IMR-90 (cell line): ENCODE data around the gene SMC5. TPM values are rescaled to one million over a fixed set of nuclear protein-coding genes. Genes with fewer than 3 reads are reported as not detected.

Experiments used
- ATAC-seq: fragments of 200-7000 bp; cut with Tn5 transposase; 2 replicates; pipeline ENCODE4 v1.9.1; 2020; ENCODE audit warnings: low read depth, mild to moderate bottlenecking, moderate library complexity
- BruUV-seq: library from RNA; stranded (reverse); fragments of 400-500 nt; replicated peaks from 2 replicates; lab custom pipeline; 2021; lab: Mats Ljungman, UMichigan
- CTCF ChIA-PET: fragments of 300-600 bp; formaldehyde crosslinking; extraction: SDS; loops from one replicate; lab custom pipeline; 2021; ENCODE audit warnings: antibody characterized with exemption; lab: Yijun Ruan, JAX
- POLR2A ChIA-PET: fragments of 300-600 bp; sonication (Branson Sonifier 250); formaldehyde crosslinking; loops from one replicate; lab custom pipeline; 2022; ENCODE audit warnings: antibody characterized with exemption; ENCODE audit not compliant: unreplicated experiment; lab: Charles Lee
- DNase-seq: peaks from one replicate; pipeline ENCODE4 v3.0.0; 2013
- H2AFZ ChIP-seq: replicated peaks from 2 replicates; pipeline ENCODE3; 2013; ENCODE audit warnings: low read length, mild to moderate bottlenecking; ENCODE audit not compliant: poor library complexity
- H2AK5ac ChIP-seq: 2 replicates; pipeline ENCODE4 v1.6.1; 2013; ENCODE audit warnings: low read depth, low read length, inconsistent platforms
- H2AK9ac ChIP-seq: replicated peaks from 2 replicates; pipeline ENCODE3; 2013; ENCODE audit warnings: mild to moderate bottlenecking, low read depth, low read length, moderate library complexity; ENCODE audit not compliant: poor library complexity
- H2BK120ac ChIP-seq: 2 replicates; pipeline ENCODE4 v1.6.1; 2013; ENCODE audit warnings: low read depth, low read length, inconsistent platforms
- H2BK15ac ChIP-seq: 3 replicates; pipeline ENCODE4 v1.6.1; 2013; ENCODE audit warnings: low read depth, low read length, inconsistent platforms
- H2BK20ac ChIP-seq: 2 replicates; pipeline ENCODE4 v1.6.1; 2013; ENCODE audit warnings: low read depth, mild to moderate bottlenecking, inconsistent platforms, low read length, moderate library complexity
- H2BK5ac ChIP-seq: 2 replicates; pipeline ENCODE4 v1.6.1; 2013; ENCODE audit warnings: mild to moderate bottlenecking, low read depth, low read length, inconsistent platforms; ENCODE audit not compliant: poor library complexity, severe bottlenecking
- H3K14ac ChIP-seq: replicated peaks from 2 replicates; pipeline ENCODE4 v1.6.1; 2013; ENCODE audit warnings: low read depth, low read length, inconsistent platforms
- H3K18ac ChIP-seq: 2 replicates; pipeline ENCODE4 v1.6.1; 2013; ENCODE audit warnings: low read depth, low read length, control low read depth
- H3K23ac ChIP-seq: 2 replicates; pipeline ENCODE4 v1.6.1; 2013; ENCODE audit warnings: low read depth, low read length, inconsistent platforms
- H3K27ac ChIP-seq: 2 replicates; pipeline ENCODE4 v1.5.1; 2013; ENCODE audit warnings: mild to moderate bottlenecking, control low read depth, low read length; ENCODE audit not compliant: insufficient read depth
- H3K27me3 ChIP-seq: 2 replicates; pipeline ENCODE4 v1.6.1; 2013; ENCODE audit warnings: low read length; ENCODE audit not compliant: control insufficient read depth, insufficient read depth
- H3K36me3 ChIP-seq: 2 replicates; pipeline ENCODE4 v1.6.1; 2013; ENCODE audit warnings: low read length, mixed read lengths; ENCODE audit not compliant: control insufficient read depth, insufficient read depth
- H3K4ac ChIP-seq: 2 replicates; pipeline ENCODE4 v1.6.1; 2013; ENCODE audit warnings: low read depth, low read length, inconsistent platforms
- H3K4me1 ChIP-seq: 2 replicates; pipeline ENCODE4 v1.6.1; 2013; ENCODE audit warnings: low read length, mixed read lengths; ENCODE audit not compliant: control insufficient read depth, insufficient read depth
- H3K4me2 ChIP-seq: 2 replicates; pipeline ENCODE4 v1.6.1; 2013; ENCODE audit warnings: low read depth, mild to moderate bottlenecking, control low read depth, low read length, moderate library complexity
- H3K4me3 ChIP-seq: 2 replicates; pipeline ENCODE4 v1.5.1; 2013; ENCODE audit warnings: low read depth, mild to moderate bottlenecking, control low read depth, low read length, moderate library complexity; ENCODE audit not compliant: insufficient read depth
- H3K56ac ChIP-seq: 2 replicates; pipeline ENCODE4 v1.6.1; 2013; ENCODE audit warnings: low read length, inconsistent platforms; ENCODE audit not compliant: insufficient read depth; ENCODE audit errors: extremely low read depth
- H3K79me1 ChIP-seq, 2 experiments: 2 replicates each; pipeline ENCODE4 v1.6.1; 2013; ENCODE audit warnings: low read length in 2 of 2, inconsistent platforms in 1 of 2, low read depth in 1 of 2
- H3K9ac ChIP-seq: 2 replicates; pipeline ENCODE4 v1.6.1; 2013; ENCODE audit warnings: low read depth, low read length, control low read depth
- H3K9me1 ChIP-seq: 2 replicates; pipeline ENCODE4 v1.6.1; 2013; ENCODE audit warnings: low read length, inconsistent platforms; ENCODE audit not compliant: insufficient read depth
- H3K9me3 ChIP-seq: 2 replicates; pipeline ENCODE4 v1.6.1; 2013; ENCODE audit warnings: low read length; ENCODE audit not compliant: control insufficient read depth, insufficient read depth
- H4K20me1 ChIP-seq: 2 replicates; pipeline ENCODE4 v1.6.1; 2013; ENCODE audit warnings: low read length, inconsistent platforms; ENCODE audit not compliant: insufficient read depth
- H4K5ac ChIP-seq: 2 replicates; pipeline ENCODE4 v1.6.1; 2013; ENCODE audit warnings: mild to moderate bottlenecking, low read depth, low read length, control low read depth
- H4K8ac ChIP-seq, 2 experiments: 2 replicates each; pipeline ENCODE4 v1.6.1; 2013; ENCODE audit warnings: low read depth in 2 of 2, low read length in 2 of 2, control low read depth in 1 of 2, inconsistent platforms in 1 of 2
- H4K91ac ChIP-seq: 2 replicates; pipeline ENCODE4 v1.6.1; 2013; ENCODE audit warnings: low read depth, low read length, inconsistent platforms; ENCODE audit not compliant: insufficient read depth
- MAFK ChIP-seq: IDR thresholded peaks from 2 replicates; pipeline ENCODE4 v1.6.1; 2012; ENCODE audit warnings: low read depth, low read length, improper control_type of control experiment
- MXI1 ChIP-seq: IDR thresholded peaks from 2 replicates; pipeline ENCODE4 v1.6.1; 2012; ENCODE audit warnings: low read depth, mild to moderate bottlenecking, low read length, moderate library complexity, borderline replicate concordance
- NFE2L2 ChIP-seq: fragments of 150-350 bp; IDR thresholded peaks from 2 replicates; pipeline ENCODE4 v1.6.1; 2016; ENCODE audit warnings: low read depth, mild to moderate bottlenecking, low read length
- POLR2A ChIP-seq: IDR thresholded peaks from 2 replicates; pipeline ENCODE4 v1.6.1; 2012; ENCODE audit warnings: mild to moderate bottlenecking, low read depth, low read length
- RAD21 ChIP-seq: IDR thresholded peaks from 2 replicates; pipeline ENCODE4 v1.6.1; 2012; ENCODE audit warnings: low read length, improper control_type of control experiment
- RCOR1 ChIP-seq: IDR thresholded peaks from 2 replicates; pipeline ENCODE4 v1.6.1; 2012; ENCODE audit warnings: mild to moderate bottlenecking, low read length, improper control_type of control experiment; ENCODE audit not compliant: insufficient replicate concordance
- USF2 ChIP-seq: fragments of 150-350 bp; IDR thresholded peaks from 2 replicates; pipeline ENCODE4 v1.6.1; 2017; ENCODE audit warnings: mild to moderate bottlenecking, antibody characterized with exemption, low read length, low read depth
- WGBS, 2 experiments: methylation state at CpG; one replicate each; pipeline versions ENCODE4 v1.1.5 to v1.1.7; 2013; ENCODE audit warnings: missing lambda C conversion rate in 2 of 2; ENCODE audit not compliant: insufficient read length in 1 of 2; ENCODE audit errors: extremely low coverage in 2 of 2; 5-methylcytosine and 5-hydroxymethylcytosine counted together
- dilution Hi-C: fragments of 300-500 bp; cut with HindIII; formaldehyde crosslinking; loops from one replicate; pipeline ENCODE4 v1.14.3; 2018; ENCODE audit warnings: low sequenced_read_pairs; ENCODE audit not compliant: unreplicated experiment
- in situ Hi-C: fragments of 300-500 bp; cut with MboI; formaldehyde crosslinking; loops from 3 replicates; pipeline ENCODE4 v1.14.3; 2019; ENCODE audit warnings: low sequenced_read_pairs, inconsistent platforms, mixed read lengths
- intact Hi-C: fragments of 100-400 bp; cut with micrococcal nuclease; formaldehyde crosslinking; loops from 2 replicates; pipeline ENCODE4 v1.10.0; 2022
- polyA plus RNA-seq, 3 experiments: library from polyadenylated mRNA; depleted of rRNA; stranded (reverse); fragments of >200 nt; gene quantifications; 2 replicates each; pipeline ENCODE4 v1.2.3, GENCODE V29; 2012; ENCODE audit warnings: low replicate concordance in 1 of 3
- total RNA-seq: library from RNA; depleted of rRNA; stranded (reverse); fragments of >200 nt; gene quantifications from 2 replicates; pipeline ENCODE4 v1.2.3, GENCODE V29; 2012

The SMC5 gene
- total and polyA plus RNA-seq, 2 of the 4 experiments (the other 2 are of a cell fraction) = 12.0 to 13.3 TPM

GRCh38 chr9:70347046-70347445, 88.3 kb downstream of the SMC5 start:
- Histone ChIP-seq H3K56ac (no peak overlapping the region), H2BK120ac (no peak overlapping the region), H3K4ac (no peak overlapping the region), H2AFZ (no peak overlapping the region), H4K20me1 (no peaks in the 10 kb centered on the region), H2AK9ac (no peak overlapping the region), H3K18ac (no peak overlapping the region), H4K8ac (no peak overlapping the region), H3K36me3 (peaks cover 26% of the 10 kb centered on the region), H3K9ac (no peak overlapping the region), H4K5ac (no peak overlapping the region), H3K9me3 (no peaks in the 10 kb centered on the region), H3K14ac (no peak overlapping the region), H3K27ac (no peak overlapping the region), H4K91ac (no peak overlapping the region), H3K23ac (peak overlapping the region; percentile 16; the same call in 1 of the 2 replicates), H3K4me1 (no peaks in the 10 kb centered on the region), H2BK5ac (peak overlapping the region; percentile 24), H3K27me3 (no peaks in the 10 kb centered on the region), H3K4me3 (no peak overlapping the region), H3K9me1 (no peaks in the 10 kb centered on the region), H2BK15ac (no peak overlapping the region), H3K4me2 (no peak overlapping the region), H2BK20ac (no peak overlapping the region), H2AK5ac (no peak overlapping the region), H3K79me1 (peaks cover 15 to 26% of the 10 kb centered on the region in 2 experiments)
- DNase-seq (no peak), ATAC-seq (no peak)
- BruUV-seq = no TSS peak
- ChIA-PET CTCF (no interaction called here), POLR2A (no interaction called here)
- TF ChIP-seq USF2 (no peak), MAFK (no peak), MXI1 (no peak), POLR2A (no peak), RCOR1 (no peak), NFE2L2 (no peak), RAD21 (no peak)
- dilution Hi-C loops = no loop called here
- in situ Hi-C loops = loop anchor here (5.0 to 10.0 kb wide), 2 partner anchors 138 to 255 kb away; no protein-coding TSS in a partner anchor
- intact Hi-C loops = loop anchor here (1.0 to 5.0 kb wide), 2 partner anchors 12 to 65 kb away; partner anchors contain the start of gene KLF9
- no CpG with 5 or more reads among the region's 2 CpGs for WGBS, 2 experiments
